Measurements from ENCODE around the gene XKR3.

XKR3 gene

GRCh38 chr22:16810188-16810802, 14.9 kb downstream of the XKR3 start:
- no peak for DNase-seq (ENCODE audit: low read depth, low spot score)
- ChIA-PET CTCF (no interaction called here), POLR2A (no interaction called here)
- no peak for TF ChIP-seq CTCF (IDR thresholded peaks at IDR 0.05; ENCODE audit: insufficient read depth, low read length, missing control alignments)
- H3K4me3 ChIP-seq (ENCODE audit: low read depth, low read length), result no peak overlapping the region

- DNase-seq (ENCODE audit: low read depth, low spot score), result no peak
- CTCF ChIA-PET, result no interaction called here
- POLR2A ChIA-PET, result no interaction called here
- no peak overlapping the region for H3K4me3 ChIP-seq (ENCODE audit: low read depth, low read length)
- no peak for TF ChIP-seq CTCF (IDR thresholded peaks at IDR 0.05; ENCODE audit: insufficient read depth, low read length, missing control alignments)
Observed at GRCh38 chr22:16808744-16809143, 16.5 kb downstream of the XKR3 start.

GRCh38 chr22:16807109-16807508, 18.1 kb downstream of the XKR3 start:
- DNase-seq (ENCODE audit: low read depth, low spot score), result no peak
- no peak overlapping the region for H3K4me3 ChIP-seq (ENCODE audit: low read depth, low read length)
- TF ChIP-seq CTCF (IDR thresholded peaks at IDR 0.05; ENCODE audit: insufficient read depth, low read length, missing control alignments), result no peak
- ChIA-PET POLR2A (no interaction called here), CTCF (no interaction called here)

GRCh38 chr22:16806401-16806800, 18.8 kb downstream of the XKR3 start:
- no peak for DNase-seq (ENCODE audit: low read depth, low spot score)
- ChIA-PET POLR2A (no interaction called here), CTCF (no interaction called here)
- TF ChIP-seq CTCF (IDR thresholded peaks at IDR 0.05; ENCODE audit: insufficient read depth, low read length, missing control alignments), result no peak
- H3K4me3 ChIP-seq (ENCODE audit: low read depth, low read length), result no peak overlapping the region

- POLR2A ChIA-PET, result no interaction called here
- no peak overlapping the region for H3K4me3 ChIP-seq (ENCODE audit: low read depth, low read length)
- no peak for TF ChIP-seq CTCF (IDR thresholded peaks at IDR 0.05; ENCODE audit: insufficient read depth, low read length, missing control alignments)
- CTCF ChIA-PET, result no interaction called here
- DNase-seq (ENCODE audit: low read depth, low spot score), result no peak
Observed at GRCh38 chr22:16804882-16805281, 20.3 kb downstream of the XKR3 start.

GRCh38 chr22:16803255-16803917, 21.8 kb downstream of the XKR3 start:
- ChIA-PET CTCF (no interaction called here), POLR2A (no interaction called here)
- no peak for TF ChIP-seq CTCF (IDR thresholded peaks at IDR 0.05; ENCODE audit: insufficient read depth, low read length, missing control alignments)
- no peak overlapping the region for H3K4me3 ChIP-seq (ENCODE audit: low read depth, low read length)
- DNase-seq (ENCODE audit: low read depth, low spot score), result no peak

All from AG04449 (cell line).